B cell (primary cell): Measurements from ENCODE around the gene CMTM8.

ENCODE experiments used
- CTCF ChIP-seq: fragments of 200-600 bp; IDR thresholded peaks from one replicate; pipeline ENCODE4 v1.8.0; 2022; ENCODE audit warnings: antibody characterized with exemption, mild to moderate bottlenecking
- EZH2 ChIP-seq: IDR thresholded peaks from 2 replicates; pipeline ENCODE4 v1.6.1; 2012; ENCODE audit warnings: borderline replicate concordance, low read depth, mild to moderate bottlenecking, moderate library complexity, low read length; ENCODE audit not compliant: insufficient read depth, poor library complexity, severe bottlenecking

GRCh38 chr3:32411442-32411841 lies 173.0 kb downstream of the CMTM8 start:
- no peak for TF ChIP-seq EZH2
- no peak for TF ChIP-seq CTCF
